Sigmoid colon (tissue), 7 donors: Measurements from ENCODE around the gene TRIM65. TPM values are rescaled to one million over a fixed set of nuclear protein-coding genes. Genes with fewer than 3 reads are reported as not detected.
A peak's percentile ranks its signal among the peaks of the same experiment; 100 is the strongest.

Source experiments
- DNase-seq: peaks from one replicate; pipeline ENCODE4 v3.0.0-alpha.2; 2019
- H3K27ac ChIP-seq, 4 donors: fragments of 200-600 bp; sonication (generic); one replicate each; pipeline ENCODE4 v1.5.1; 2016 to 2019; ENCODE audit warnings: mild to moderate bottlenecking in 1 of 4
- H3K27me3 ChIP-seq, 3 donors: fragments of 200-600 bp; sonication (generic); one replicate each; pipeline ENCODE4 v1.5.1; 2019; ENCODE audit warnings: mild to moderate bottlenecking in 1 of 3
- H3K36me3 ChIP-seq, 4 donors: fragments of 200-600 bp; sonication (generic); one replicate each; pipeline ENCODE4 v1.5.1; 2016 to 2019
- H3K4me1 ChIP-seq, 4 donors: fragments of 200-600 bp; sonication (generic); one replicate each; pipeline ENCODE4 v1.5.1; 2017 to 2019
- H3K4me3 ChIP-seq, 4 donors: fragments of 200-600 bp; sonication (generic); one replicate each; pipeline ENCODE4 v1.5.1; 2017 to 2019; ENCODE audit warnings: mild to moderate bottlenecking in 2 of 4, moderate library complexity in 1 of 4
- H3K9me3 ChIP-seq, 4 donors: fragments of 200-600 bp in 3 of 4; sonication (generic) in 3 of 4; one replicate each; pipeline versions ENCODE4 v1.5.1 to v1.6.1; 2013 to 2019
- EP300 ChIP-seq, 4 donors: sonication (generic); formaldehyde crosslinking; IDR thresholded peaks; one replicate each; pipeline ENCODE4 v1.6.1; 2017; ENCODE audit warnings: antibody characterized with exemption in 4 of 4
- POLR2A ChIP-seq, 2 donors: fragments of 450-650 bp; IDR thresholded peaks; one replicate each; pipeline ENCODE4 v1.6.1; 2016; ENCODE audit warnings: antibody characterized with exemption in 2 of 2, mild to moderate bottlenecking in 2 of 2, moderate library complexity in 2 of 2
- POLR2AphosphoS5 ChIP-seq, 4 donors: sonication (generic); formaldehyde crosslinking; IDR thresholded peaks; one replicate each; pipeline ENCODE4 v1.6.1; 2017; ENCODE audit warnings: antibody characterized with exemption in 4 of 4
- WGBS, 2 donors: extraction: QIAGEN DNeasy Blood & Tissue Kit; methylation state at CpG; one replicate each; pipeline ENCODE4 v1.1.7; 2013; 5-methylcytosine and 5-hydroxymethylcytosine counted together
- intact Hi-C: fragments of 100-400 bp; cut with DNase I; formaldehyde crosslinking; loops from one replicate; pipeline ENCODE4 v1.15.1; 2023
- polyA plus RNA-seq, 3 donors: library from polyadenylated mRNA; stranded (reverse); fragments of 200-250 nt; gene quantifications; one replicate each; pipeline ENCODE4 v1.2.3, GENCODE V29; 2013
- total RNA-seq, 4 donors: library from RNA; depleted of rRNA; stranded (reverse); fragments of >200 nt; gene quantifications; one replicate each; pipeline ENCODE4 v1.1.0, GENCODE V29; 2016
- TF ChIP-seq, protein P1 (sequence below), 4 experiments: fragments of 450-650 bp in 3 of 4; fragments of 200-600 bp in 1 of 4; IDR thresholded peaks; one replicate each; pipeline ENCODE4 v1.5.1; 2016 to 2019; ENCODE audit warnings: antibody characterized with exemption in 4 of 4, mild to moderate bottlenecking in 3 of 4, moderate library complexity in 2 of 4
- donor health status: healthy with polysubstance abuse.
- donor health status: Bipolar disorder and iron deficiency.
- donor health status: healthy.

Gene TRIM65, protein sequence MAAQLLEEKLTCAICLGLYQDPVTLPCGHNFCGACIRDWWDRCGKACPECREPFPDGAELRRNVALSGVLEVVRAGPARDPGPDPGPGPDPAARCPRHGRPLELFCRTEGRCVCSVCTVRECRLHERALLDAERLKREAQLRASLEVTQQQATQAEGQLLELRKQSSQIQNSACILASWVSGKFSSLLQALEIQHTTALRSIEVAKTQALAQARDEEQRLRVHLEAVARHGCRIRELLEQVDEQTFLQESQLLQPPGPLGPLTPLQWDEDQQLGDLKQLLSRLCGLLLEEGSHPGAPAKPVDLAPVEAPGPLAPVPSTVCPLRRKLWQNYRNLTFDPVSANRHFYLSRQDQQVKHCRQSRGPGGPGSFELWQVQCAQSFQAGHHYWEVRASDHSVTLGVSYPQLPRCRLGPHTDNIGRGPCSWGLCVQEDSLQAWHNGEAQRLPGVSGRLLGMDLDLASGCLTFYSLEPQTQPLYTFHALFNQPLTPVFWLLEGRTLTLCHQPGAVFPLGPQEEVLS
- total RNA-seq: 10 to 100 TPM; 22.4 to 27.5 (median 25.1) TPM
- polyA plus RNA-seq: 10 to 100 TPM in 2 of 3 donors, 1 to 10 TPM in 1; 7.2 to 19.1 (median 10.2) TPM

DNA sequence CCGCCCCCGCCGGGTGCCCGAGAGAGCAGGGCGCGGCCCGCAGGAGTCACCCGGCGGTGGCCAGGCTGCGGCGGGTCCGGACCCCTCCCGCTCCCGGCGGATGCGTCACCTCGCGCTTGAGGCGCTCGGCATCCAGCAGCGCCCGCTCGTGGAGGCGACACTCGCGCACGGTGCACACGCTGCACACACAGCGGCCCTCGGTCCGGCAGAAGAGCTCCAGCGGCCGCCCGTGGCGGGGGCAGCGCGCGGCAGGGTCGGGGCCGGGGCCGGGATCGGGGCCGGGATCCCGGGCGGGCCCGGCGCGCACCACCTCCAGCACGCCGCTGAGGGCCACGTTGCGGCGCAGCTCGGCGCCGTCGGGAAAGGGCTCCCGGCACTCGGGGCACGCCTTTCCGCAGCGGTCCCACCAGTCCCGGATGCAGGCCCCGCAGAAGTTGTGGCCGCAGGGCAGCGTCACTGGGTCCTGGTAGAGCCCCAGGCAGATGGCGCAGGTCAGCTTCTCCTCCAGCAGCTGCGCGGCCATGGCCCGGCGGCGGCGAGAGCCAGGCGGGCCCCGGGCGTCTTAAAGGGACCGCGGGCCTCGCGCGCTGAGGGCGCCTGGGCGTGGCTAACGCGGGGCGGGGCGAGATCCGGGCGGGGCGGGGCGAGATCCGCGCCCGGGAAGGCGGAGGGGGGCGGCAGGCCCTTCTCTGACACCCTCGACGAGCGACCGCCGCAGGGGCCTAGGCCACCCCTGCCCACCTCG lies at the start of gene TRIM65:
Gene TRIM65 (minus strand): TSS at position 537 of the 745 bp plus-strand sequence. CDS start 14 bp downstream, at position 523.
- Histone ChIP-seq H3K4me3 (peak within 1 kb of the TSS; percentile 73 to 95 (median 83)), H3K36me3 (peaks cover 24 to 47% (median 34%) of the 10 kb centered on the region in 4 donors), H3K9me3 (no peaks in the 10 kb centered on the region), H3K4me1 (peaks cover 0 to 39% (median 34%) of the 10 kb centered on the region in 4 donors), H3K27ac (peak within 1 kb of the TSS; percentile 95 to 98 (median 96)), H3K27me3 (no peaks in the 10 kb centered on the region)
- TF ChIP-seq EP300 (IDR thresholded peaks at IDR 0.05) (no peak), POLR2A (IDR thresholded peaks at IDR 0.05) (peak; percentile 41 to 61), POLR2AphosphoS5 (IDR thresholded peaks at IDR 0.05) (peak; percentile 81 to 94 (median 88))
- TF ChIP-seq, protein P1, sequence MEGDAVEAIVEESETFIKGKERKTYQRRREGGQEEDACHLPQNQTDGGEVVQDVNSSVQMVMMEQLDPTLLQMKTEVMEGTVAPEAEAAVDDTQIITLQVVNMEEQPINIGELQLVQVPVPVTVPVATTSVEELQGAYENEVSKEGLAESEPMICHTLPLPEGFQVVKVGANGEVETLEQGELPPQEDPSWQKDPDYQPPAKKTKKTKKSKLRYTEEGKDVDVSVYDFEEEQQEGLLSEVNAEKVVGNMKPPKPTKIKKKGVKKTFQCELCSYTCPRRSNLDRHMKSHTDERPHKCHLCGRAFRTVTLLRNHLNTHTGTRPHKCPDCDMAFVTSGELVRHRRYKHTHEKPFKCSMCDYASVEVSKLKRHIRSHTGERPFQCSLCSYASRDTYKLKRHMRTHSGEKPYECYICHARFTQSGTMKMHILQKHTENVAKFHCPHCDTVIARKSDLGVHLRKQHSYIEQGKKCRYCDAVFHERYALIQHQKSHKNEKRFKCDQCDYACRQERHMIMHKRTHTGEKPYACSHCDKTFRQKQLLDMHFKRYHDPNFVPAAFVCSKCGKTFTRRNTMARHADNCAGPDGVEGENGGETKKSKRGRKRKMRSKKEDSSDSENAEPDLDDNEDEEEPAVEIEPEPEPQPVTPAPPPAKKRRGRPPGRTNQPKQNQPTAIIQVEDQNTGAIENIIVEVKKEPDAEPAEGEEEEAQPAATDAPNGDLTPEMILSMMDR (IDR thresholded peaks at IDR 0.05): no peak
- DNase-seq: peak; percentile 94
- intact Hi-C loops: loop anchor here (1.0 to 5.0 kb wide), 3 partner anchors 19 to 119 kb away; partner anchors contain the start of gene WBP2
- 0 to 1% methylated on average over 102 of the region's 102 CpGs for WGBS, 2 donors

DNA sequence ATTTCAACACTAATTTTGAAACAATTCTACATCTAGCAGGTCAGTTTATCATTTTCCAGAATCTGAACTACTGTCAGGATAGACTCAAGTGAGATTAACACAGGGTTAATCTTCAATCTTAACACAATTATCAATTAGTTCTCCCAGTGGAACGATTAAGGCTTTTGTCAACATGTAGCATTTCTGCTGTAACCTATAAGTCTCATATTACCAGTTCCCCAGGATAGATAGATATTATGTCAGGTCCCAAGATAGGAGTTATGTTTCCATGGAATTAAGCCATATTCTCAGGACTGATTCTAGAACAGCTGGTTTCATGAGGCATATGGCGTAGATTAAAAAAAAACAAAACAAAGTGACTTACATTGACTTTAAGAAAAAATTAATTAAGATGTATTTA lies 48.5 kb upstream of the TRIM65 start:
- H3K4me1 ChIP-seq: peaks cover 0 to 11% (median 10%) of the 10 kb centered on the region in 4 donors
- no peak for TF ChIP-seq POLR2A (IDR thresholded peaks at IDR 0.05)
- TF ChIP-seq, protein P1 (IDR thresholded peaks at IDR 0.05): no peak
- TF ChIP-seq POLR2AphosphoS5 (IDR thresholded peaks at IDR 0.05): no peak
- no peak for TF ChIP-seq EP300 (IDR thresholded peaks at IDR 0.05)
- intact Hi-C loops: no loop called here
- no peak for DNase-seq
- peaks cover 29 to 58% (median 36%) of the 10 kb centered on the region in 4 donors for H3K36me3 ChIP-seq
- H3K9me3 ChIP-seq: no peaks in the 10 kb centered on the region
- no peak overlapping the region for H3K27ac ChIP-seq
- WGBS, 2 donors: 64 to 78% methylated on average over 2 of the region's 2 CpGs
- no peaks in the 10 kb centered on the region for H3K27me3 ChIP-seq
- H3K4me3 ChIP-seq: no peak overlapping the region

DNA sequence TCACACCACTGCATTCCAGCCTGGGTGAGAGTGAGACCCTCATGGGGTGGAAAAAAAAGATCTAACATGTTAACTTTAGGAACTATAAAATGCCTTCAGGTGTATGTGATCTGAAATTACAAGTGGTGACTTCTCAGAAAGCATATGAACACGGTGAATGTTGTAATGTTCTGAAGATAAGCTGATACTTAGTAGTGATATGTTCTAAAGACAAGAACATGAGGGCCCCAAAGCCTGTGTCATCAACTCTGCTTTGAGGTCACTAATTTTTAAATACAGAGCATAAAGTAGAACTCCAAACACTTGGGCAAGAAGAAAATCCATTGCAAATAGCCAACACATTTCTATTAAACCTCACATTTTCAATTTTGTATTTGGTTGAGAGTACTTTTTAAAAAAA lies 46.7 kb upstream of the TRIM65 start:
- TF ChIP-seq EP300 (IDR thresholded peaks at IDR 0.05) (no peak), POLR2AphosphoS5 (IDR thresholded peaks at IDR 0.05) (no peak), POLR2A (IDR thresholded peaks at IDR 0.05) (no peak)
- TF ChIP-seq, protein P1 (IDR thresholded peaks at IDR 0.05): no peak
- WGBS, 2 donors: 86 to 97% methylated on average over 1 of the region's 1 CpG
- no peak overlapping the region for H3K27ac ChIP-seq
- H3K36me3 ChIP-seq: peaks cover 13 to 41% (median 20%) of the 10 kb centered on the region in 4 donors
- H3K9me3 ChIP-seq: no peaks in the 10 kb centered on the region
- intact Hi-C loops: no loop called here
- H3K27me3 ChIP-seq: no peaks in the 10 kb centered on the region
- no peak for DNase-seq
- no peak overlapping the region for H3K4me3 ChIP-seq
- peaks cover 0 to 15% (median 14%) of the 10 kb centered on the region in 4 donors for H3K4me1 ChIP-seq

DNA sequence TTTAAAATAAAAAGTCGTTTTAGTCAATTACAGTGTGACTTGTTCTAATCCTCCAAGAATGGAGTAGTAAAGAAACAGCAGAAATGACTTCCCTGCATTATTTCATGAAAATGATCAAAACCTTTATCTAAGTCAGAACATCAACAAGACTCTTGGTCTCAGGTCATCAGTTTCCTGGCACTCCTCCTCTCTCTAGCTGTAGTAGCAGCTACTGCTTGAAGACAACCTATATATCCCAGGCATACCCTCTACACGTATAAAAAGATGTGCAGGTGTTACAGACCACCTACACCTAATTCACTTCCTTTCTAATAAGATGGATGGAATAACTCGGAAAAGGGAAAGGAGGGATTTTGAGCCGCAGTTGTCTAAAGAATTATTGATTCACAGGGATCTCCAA lies 45.7 kb upstream of the TRIM65 start:
- WGBS, 2 donors: 82 to 92% methylated on average over 4 of the region's 4 CpGs
- no peak for TF ChIP-seq EP300 (IDR thresholded peaks at IDR 0.05)
- no peak for TF ChIP-seq POLR2AphosphoS5 (IDR thresholded peaks at IDR 0.05)
- Histone ChIP-seq H3K4me3 (no peak overlapping the region), H3K9me3 (no peaks in the 10 kb centered on the region), H3K27me3 (no peaks in the 10 kb centered on the region), H3K27ac (no peak overlapping the region), H3K4me1 (peaks cover 0 to 15% (median 14%) of the 10 kb centered on the region in 4 donors), H3K36me3 (peaks cover 3 to 31% (median 12%) of the 10 kb centered on the region in 4 donors)
- no peak for DNase-seq
- intact Hi-C loops: no loop called here
